GM12801 (cell line): ENCODE results near the gene SPATA18.

Experiments
- CTCF ChIP-seq: IDR thresholded peaks from one replicate; pipeline ENCODE4 v1.5.1; 2011; ENCODE audit warnings: control low read depth; ENCODE audit not compliant: insufficient read length; ENCODE audit errors: extremely low read depth

Gene SPATA18

GRCh38 chr4:52036886-52037530, 14.1 kb upstream of the SPATA18 start:
- no peak for TF ChIP-seq CTCF

GRCh38 chr4:52037689-52038102, 13.4 kb upstream of the SPATA18 start:
- TF ChIP-seq CTCF: no peak

GRCh38 chr4:52038103-52038912, 12.8 kb upstream of the SPATA18 start, which contains the start of gene SGCB:
Gene SGCB (minus strand): TSS chr4:52038299. CDS start chr4:52038259, 40 bp downstream.
- no peak for TF ChIP-seq CTCF

- no peak for TF ChIP-seq CTCF
Observed at GRCh38 chr4:52045028-52045427, 6.1 kb upstream of the SPATA18 start.

- no peak for TF ChIP-seq CTCF
Observed at GRCh38 chr4:52049266-52049665, 1.8 kb upstream of the SPATA18 start.

- TF ChIP-seq CTCF: no peak
Observed at GRCh38 chr4:52051615-52052474, 741 bp downstream of the SPATA18 start.

GRCh38 chr4:52052475-52052780, 1.3 kb downstream of the SPATA18 start:
- TF ChIP-seq CTCF: no peak
